ENCODE data around the gene SHOX.

Gene SHOX

GRCh38 chrX:663841-664240 lies 33.2 kb downstream of the SHOX start:
- DNase-seq = no peak
- Histone ChIP-seq H3K79me1 (replicated peaks; ENCODE audit: low read length, poor library complexity, severe bottlenecking) (no peaks in the 10 kb centered on the region), H4K91ac (ENCODE audit: low read length) (no peak overlapping the region), H3K23ac (ENCODE audit: low read length in 2 of 2) (no peak overlapping the region), H3K14ac (ENCODE audit: low read length in 2 of 2) (no peak overlapping the region), H3K36me3 (ENCODE audit: control insufficient read depth in 1 of 2, insufficient read depth in 2 of 2, low read depth in 1 of 2, low read length in 2 of 2) (no peaks in the 10 kb centered on the region), H2BK5ac (ENCODE audit: low read depth, low read length, poor library complexity, severe bottlenecking) (no peak overlapping the region), H2AFZ (ENCODE audit: low read depth, low read length) (no peak overlapping the region), H3K4me1 (ENCODE audit: control insufficient read depth, insufficient read depth, low read depth, low read length) (no peaks in the 10 kb centered on the region), H3K4me3 (ENCODE audit: insufficient read depth in 1 of 2, low read depth in 1 of 2, low read length in 2 of 2) (no peak overlapping the region), H2BK15ac (ENCODE audit: low read depth, poor library complexity, severe bottlenecking) (no peak overlapping the region), H2AK5ac (ENCODE audit: low read length, severe bottlenecking) (no peak overlapping the region), H3K18ac (ENCODE audit: low read depth in 1 of 2, low read length in 2 of 2) (no peak overlapping the region), H2BK120ac (ENCODE audit: low read depth, low read length) (no peak overlapping the region), H2BK12ac (ENCODE audit: low read length in 2 of 2) (no peak overlapping the region), H4K8ac (ENCODE audit: low read length) (no peak overlapping the region), H3K4me2 (ENCODE audit: low read length, poor library complexity, severe bottlenecking) (no peak overlapping the region), H3K9ac (ENCODE audit: low read length) (no peak overlapping the region), H3K27me3 (ENCODE audit: control insufficient read depth in 1 of 2, insufficient read depth in 1 of 2, low read length in 2 of 2) (no peaks in the 10 kb centered on the region), H3K9me3 (ENCODE audit: control insufficient read depth, low read length) (peaks cover 7% of the 10 kb centered on the region), H3K4ac (ENCODE audit: low read depth in 1 of 2, low read length in 2 of 2) (no peak overlapping the region), H3K27ac (ENCODE audit: low read length, poor library complexity, severe bottlenecking) (no peak overlapping the region)
- WGBS = 90% methylated on average over 17 of the region's 18 CpGs

- Histone ChIP-seq H3K9ac (ENCODE audit: low read length) (no peak overlapping the region), H2BK5ac (ENCODE audit: low read depth, low read length, poor library complexity, severe bottlenecking) (no peak overlapping the region), H3K4ac (ENCODE audit: low read depth in 1 of 2, low read length in 2 of 2) (no peak overlapping the region), H3K4me3 (ENCODE audit: insufficient read depth in 1 of 2, low read depth in 1 of 2, low read length in 2 of 2) (no peak overlapping the region), H2AK5ac (ENCODE audit: low read length, severe bottlenecking) (no peak overlapping the region), H2BK120ac (ENCODE audit: low read depth, low read length) (no peak overlapping the region), H3K79me1 (replicated peaks; ENCODE audit: low read length, poor library complexity, severe bottlenecking) (no peaks in the 10 kb centered on the region), H3K4me1 (ENCODE audit: control insufficient read depth, insufficient read depth, low read depth, low read length) (no peaks in the 10 kb centered on the region), H2AFZ (ENCODE audit: low read depth, low read length) (no peak overlapping the region), H2BK15ac (ENCODE audit: low read depth, poor library complexity, severe bottlenecking) (no peak overlapping the region), H3K18ac (ENCODE audit: low read depth in 1 of 2, low read length in 2 of 2) (no peak overlapping the region), H4K8ac (ENCODE audit: low read length) (no peak overlapping the region), H3K9me3 (ENCODE audit: control insufficient read depth, low read length) (peaks cover 7% of the 10 kb centered on the region), H3K23ac (ENCODE audit: low read length in 2 of 2) (no peak overlapping the region), H3K27ac (ENCODE audit: low read length, poor library complexity, severe bottlenecking) (no peak overlapping the region), H3K14ac (ENCODE audit: low read length in 2 of 2) (no peak overlapping the region), H2BK12ac (ENCODE audit: low read length in 2 of 2) (no peak overlapping the region), H3K4me2 (ENCODE audit: low read length, poor library complexity, severe bottlenecking) (no peak overlapping the region), H4K91ac (ENCODE audit: low read length) (no peak overlapping the region), H3K36me3 (ENCODE audit: control insufficient read depth in 1 of 2, insufficient read depth in 2 of 2, low read depth in 1 of 2, low read length in 2 of 2) (no peaks in the 10 kb centered on the region), H3K27me3 (ENCODE audit: control insufficient read depth in 1 of 2, insufficient read depth in 1 of 2, low read length in 2 of 2) (no peaks in the 10 kb centered on the region)
- DNase-seq = no peak
- 66% methylated on average over 27 of the region's 27 CpGs for WGBS
These were observed 36.5 kb downstream of the SHOX start for GRCh38 chrX:666762-667720.

- no peak overlapping the region for H2BK15ac ChIP-seq (ENCODE audit: low read depth, poor library complexity, severe bottlenecking)
- no peaks in the 10 kb centered on the region for H3K79me1 ChIP-seq (replicated peaks; ENCODE audit: low read length, poor library complexity, severe bottlenecking)
- H3K9ac ChIP-seq (ENCODE audit: low read length) = no peak overlapping the region
- DNase-seq = no peak
- H3K4me2 ChIP-seq (ENCODE audit: low read length, poor library complexity, severe bottlenecking) = no peak overlapping the region
- H3K23ac ChIP-seq (ENCODE audit: low read length in 2 of 2) = no peak overlapping the region
- H4K8ac ChIP-seq (ENCODE audit: low read length) = no peak overlapping the region
- H2BK12ac ChIP-seq (ENCODE audit: low read length in 2 of 2) = no peak overlapping the region
- H4K91ac ChIP-seq (ENCODE audit: low read length) = no peak overlapping the region
- H3K9me3 ChIP-seq (ENCODE audit: control insufficient read depth, low read length) = no peaks in the 10 kb centered on the region
- H3K4ac ChIP-seq (ENCODE audit: low read depth in 1 of 2, low read length in 2 of 2) = no peak overlapping the region
- H3K27ac ChIP-seq (ENCODE audit: low read length, poor library complexity, severe bottlenecking) = no peak overlapping the region
- 45% methylated on average over 8 of the region's 13 CpGs for WGBS
- no peaks in the 10 kb centered on the region for H3K4me1 ChIP-seq (ENCODE audit: control insufficient read depth, insufficient read depth, low read depth, low read length)
- no peaks in the 10 kb centered on the region for H3K36me3 ChIP-seq (ENCODE audit: control insufficient read depth in 1 of 2, insufficient read depth in 2 of 2, low read depth in 1 of 2, low read length in 2 of 2)
- no peak overlapping the region for H3K4me3 ChIP-seq (ENCODE audit: insufficient read depth in 1 of 2, low read depth in 1 of 2, low read length in 2 of 2)
- H2BK120ac ChIP-seq (ENCODE audit: low read depth, low read length) = no peak overlapping the region
- no peak overlapping the region for H2BK5ac ChIP-seq (ENCODE audit: low read depth, low read length, poor library complexity, severe bottlenecking)
- no peak overlapping the region for H2AFZ ChIP-seq (ENCODE audit: low read depth, low read length)
- no peak overlapping the region for H3K14ac ChIP-seq (ENCODE audit: low read length in 2 of 2)
- no peak overlapping the region for H2AK5ac ChIP-seq (ENCODE audit: low read length, severe bottlenecking)
- no peak overlapping the region for H3K18ac ChIP-seq (ENCODE audit: low read depth in 1 of 2, low read length in 2 of 2)
- H3K27me3 ChIP-seq (ENCODE audit: control insufficient read depth in 1 of 2, insufficient read depth in 1 of 2, low read length in 2 of 2) = no peaks in the 10 kb centered on the region
These were observed 40.1 kb downstream of the SHOX start for GRCh38 chrX:670645-671044.

DNA sequence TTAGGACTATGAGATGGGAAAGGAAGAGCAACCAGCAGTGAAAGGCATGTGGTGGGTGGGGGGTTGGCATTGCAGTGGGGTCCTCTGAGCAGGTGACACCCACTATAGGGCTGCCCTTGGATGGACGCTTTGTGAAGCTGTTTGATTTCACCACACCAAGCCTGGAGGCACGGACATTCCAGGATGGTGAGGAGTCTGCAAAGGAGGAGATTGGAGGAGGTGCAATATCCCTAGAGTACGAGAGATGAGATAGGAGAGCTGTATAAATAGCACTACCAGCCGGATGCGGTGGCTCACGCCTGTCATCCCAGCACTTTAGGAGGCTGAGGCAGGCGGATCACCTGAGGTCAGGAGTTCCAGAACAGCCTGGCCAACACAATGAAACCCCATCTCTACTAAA lies 42.3 kb downstream of the SHOX start:
- Histone ChIP-seq H3K27me3 (ENCODE audit: control insufficient read depth in 1 of 2, insufficient read depth in 1 of 2, low read length in 2 of 2) (no peaks in the 10 kb centered on the region), H3K4me3 (ENCODE audit: insufficient read depth in 1 of 2, low read depth in 1 of 2, low read length in 2 of 2) (no peak overlapping the region), H2BK5ac (ENCODE audit: low read depth, low read length, poor library complexity, severe bottlenecking) (no peak overlapping the region), H3K79me1 (replicated peaks; ENCODE audit: low read length, poor library complexity, severe bottlenecking) (no peaks in the 10 kb centered on the region), H3K4ac (ENCODE audit: low read depth in 1 of 2, low read length in 2 of 2) (no peak overlapping the region), H2BK12ac (ENCODE audit: low read length in 2 of 2) (no peak overlapping the region), H3K4me2 (ENCODE audit: low read length, poor library complexity, severe bottlenecking) (no peak overlapping the region), H2AK5ac (ENCODE audit: low read length, severe bottlenecking) (no peak overlapping the region), H2BK120ac (ENCODE audit: low read depth, low read length) (no peak overlapping the region), H4K8ac (ENCODE audit: low read length) (no peak overlapping the region), H2AFZ (ENCODE audit: low read depth, low read length) (no peak overlapping the region), H3K36me3 (ENCODE audit: control insufficient read depth in 1 of 2, insufficient read depth in 2 of 2, low read depth in 1 of 2, low read length in 2 of 2) (no peaks in the 10 kb centered on the region), H3K27ac (ENCODE audit: low read length, poor library complexity, severe bottlenecking) (no peak overlapping the region), H4K91ac (ENCODE audit: low read length) (no peak overlapping the region), H3K4me1 (ENCODE audit: control insufficient read depth, insufficient read depth, low read depth, low read length) (no peaks in the 10 kb centered on the region), H3K23ac (ENCODE audit: low read length in 2 of 2) (no peak overlapping the region), H3K9ac (ENCODE audit: low read length) (no peak overlapping the region), H2BK15ac (ENCODE audit: low read depth, poor library complexity, severe bottlenecking) (no peak overlapping the region), H3K9me3 (ENCODE audit: control insufficient read depth, low read length) (no peaks in the 10 kb centered on the region), H3K14ac (ENCODE audit: low read length in 2 of 2) (no peak overlapping the region), H3K18ac (ENCODE audit: low read depth in 1 of 2, low read length in 2 of 2) (no peak overlapping the region)
- 84% methylated on average over 7 of the region's 7 CpGs for WGBS
- DNase-seq = no peak
